HEK293 (cell line): ENCODE results near the gene ERF.
A peak's percentile ranks its signal among the peaks of the same experiment; 100 is the strongest.

ENCODE experiments used
- GLI4 ChIP-seq: fragments of 450-650 bp; formaldehyde crosslinking; IDR thresholded peaks from 2 replicates; pipeline ENCODE4 v1.5.1; 2016; ENCODE audit warnings: missing biosample characterization, missing genetic modification characterization
- GLIS1 ChIP-seq: fragments of 450-650 bp; formaldehyde crosslinking; IDR thresholded peaks from 2 replicates; pipeline ENCODE4 v1.5.1; 2016; ENCODE audit warnings: missing biosample characterization, missing genetic modification characterization
- GLIS2 ChIP-seq: fragments of 450-650 bp; formaldehyde crosslinking; IDR thresholded peaks from 2 replicates; pipeline ENCODE4 v1.5.1; 2016; ENCODE audit warnings: missing biosample characterization, missing genetic modification characterization
- HIC1 ChIP-seq: fragments of 450-650 bp; formaldehyde crosslinking; IDR thresholded peaks from 2 replicates; pipeline ENCODE4 v1.5.1; 2016; ENCODE audit warnings: missing biosample characterization, missing genetic modification characterization
- ZBTB20 ChIP-seq: fragments of 450-650 bp; formaldehyde crosslinking; IDR thresholded peaks from 2 replicates; pipeline ENCODE4 v1.5.1; 2016; ENCODE audit warnings: missing biosample characterization, missing genetic modification characterization
- ZBTB21 ChIP-seq: fragments of 450-650 bp; formaldehyde crosslinking; IDR thresholded peaks from 2 replicates; pipeline ENCODE4 v1.5.1; 2017; ENCODE audit warnings: missing biosample characterization, missing genetic modification characterization
- ZFP41 ChIP-seq: fragments of 450-650 bp; formaldehyde crosslinking; IDR thresholded peaks from 2 replicates; pipeline ENCODE4 v1.5.1; 2016; ENCODE audit warnings: missing biosample characterization, missing genetic modification characterization, borderline replicate concordance
- ZIC2 ChIP-seq: fragments of 450-650 bp; formaldehyde crosslinking; IDR thresholded peaks from 2 replicates; pipeline ENCODE4 v1.5.1; 2016; ENCODE audit warnings: missing biosample characterization, missing genetic modification characterization
- ZNF10 ChIP-seq: fragments of 450-650 bp; formaldehyde crosslinking; IDR thresholded peaks from 2 replicates; pipeline ENCODE4 v1.5.1; 2017; ENCODE audit warnings: missing biosample characterization, missing genetic modification characterization
- ZNF112 ChIP-seq: fragments of 450-650 bp; formaldehyde crosslinking; IDR thresholded peaks from 2 replicates; pipeline ENCODE4 v1.5.0; 2017; ENCODE audit warnings: missing biosample characterization, missing genetic modification characterization
- ZNF16 ChIP-seq: fragments of 450-650 bp; formaldehyde crosslinking; IDR thresholded peaks from 2 replicates; pipeline ENCODE4 v1.5.1; 2016; ENCODE audit warnings: low read depth, missing biosample characterization, missing genetic modification characterization
- ZNF2 ChIP-seq: fragments of 450-650 bp; formaldehyde crosslinking; IDR thresholded peaks from 2 replicates; pipeline ENCODE4 v1.5.1; 2016; ENCODE audit warnings: missing biosample characterization, missing genetic modification characterization
- ZNF211 ChIP-seq: fragments of 450-650 bp; formaldehyde crosslinking; IDR thresholded peaks from 2 replicates; pipeline ENCODE4 v1.5.1; 2016; ENCODE audit warnings: low read depth, missing biosample characterization, missing genetic modification characterization
- ZNF214 ChIP-seq: fragments of 450-650 bp; formaldehyde crosslinking; IDR thresholded peaks from 2 replicates; pipeline ENCODE4 v1.5.1; 2017; ENCODE audit warnings: missing biosample characterization, mild to moderate bottlenecking, missing genetic modification characterization, borderline replicate concordance
- ZNF26 ChIP-seq: fragments of 450-650 bp; formaldehyde crosslinking; IDR thresholded peaks from 2 replicates; pipeline ENCODE4 v1.5.1; 2016; ENCODE audit warnings: missing biosample characterization, missing genetic modification characterization
- ZNF266 ChIP-seq: fragments of 450-650 bp; formaldehyde crosslinking; IDR thresholded peaks from 2 replicates; pipeline ENCODE4 v1.5.1; 2016; ENCODE audit warnings: missing biosample characterization, missing genetic modification characterization, low read depth
- ZNF302 ChIP-seq: fragments of 450-650 bp; formaldehyde crosslinking; IDR thresholded peaks from 2 replicates; pipeline ENCODE4 v1.5.1; 2016; ENCODE audit warnings: missing biosample characterization, missing genetic modification characterization, low read depth
- ZNF335 ChIP-seq: fragments of 450-650 bp; formaldehyde crosslinking; conservative IDR thresholded peaks from 2 replicates; pipeline ENCODE4 v1.5.1; 2016; ENCODE audit warnings: missing biosample characterization, missing genetic modification characterization
- ZNF426 ChIP-seq: fragments of 450-650 bp; formaldehyde crosslinking; IDR thresholded peaks from 2 replicates; pipeline ENCODE4 v1.5.1; 2017; ENCODE audit warnings: missing biosample characterization, missing genetic modification characterization, mild to moderate bottlenecking, inconsistent platforms, moderate library complexity
- ZNF449 ChIP-seq: fragments of 450-650 bp; formaldehyde crosslinking; IDR thresholded peaks from 2 replicates; pipeline ENCODE4 v1.5.1; 2017; ENCODE audit warnings: missing biosample characterization, mild to moderate bottlenecking, missing genetic modification characterization, moderate library complexity
- ZNF473 ChIP-seq: fragments of 450-650 bp; formaldehyde crosslinking; IDR thresholded peaks from 2 replicates; pipeline ENCODE4 v1.5.1; 2017; ENCODE audit warnings: missing biosample characterization, missing genetic modification characterization
- ZNF488 ChIP-seq: fragments of 450-650 bp; formaldehyde crosslinking; IDR thresholded peaks from 2 replicates; pipeline ENCODE4 v1.5.1; 2016; ENCODE audit warnings: missing biosample characterization, missing genetic modification characterization
- ZNF596 ChIP-seq: fragments of 450-650 bp; IDR thresholded peaks from 2 replicates; pipeline ENCODE4 v1.5.0; 2018; ENCODE audit warnings: missing biosample characterization, mild to moderate bottlenecking, missing genetic modification characterization, moderate library complexity
- ZNF629 ChIP-seq: fragments of 450-650 bp; formaldehyde crosslinking; IDR thresholded peaks from 2 replicates; pipeline ENCODE4 v1.5.1; 2017; ENCODE audit warnings: missing biosample characterization, missing genetic modification characterization
- ZNF658 ChIP-seq: fragments of 450-650 bp; formaldehyde crosslinking; IDR thresholded peaks from 2 replicates; pipeline ENCODE4; 2016; ENCODE audit warnings: missing biosample characterization, missing genetic modification characterization
- ZNF776 ChIP-seq: fragments of 450-650 bp; formaldehyde crosslinking; IDR thresholded peaks from 2 replicates; pipeline ENCODE4 v1.5.0; 2017; ENCODE audit warnings: missing biosample characterization, missing genetic modification characterization, borderline replicate concordance
- ZNF777 ChIP-seq: fragments of 450-650 bp; formaldehyde crosslinking; IDR thresholded peaks from 2 replicates; pipeline ENCODE4 v1.5.1; 2017; ENCODE audit warnings: missing biosample characterization, missing genetic modification characterization, borderline replicate concordance
- ZNF791 ChIP-seq: fragments of 450-650 bp; formaldehyde crosslinking; IDR thresholded peaks from 2 replicates; pipeline ENCODE4 v1.5.1; 2016; ENCODE audit warnings: missing biosample characterization, missing genetic modification characterization
- ZNF792 ChIP-seq: fragments of 450-650 bp; formaldehyde crosslinking; IDR thresholded peaks from 2 replicates; pipeline ENCODE4 v1.5.1; 2016; ENCODE audit warnings: missing biosample characterization, missing genetic modification characterization
- ZSCAN30 ChIP-seq: fragments of 450-650 bp; IDR thresholded peaks from 2 replicates; pipeline ENCODE4 v1.5.1; 2018; ENCODE audit warnings: missing biosample characterization, mild to moderate bottlenecking, missing genetic modification characterization, moderate library complexity
- ZSCAN4 ChIP-seq: fragments of 450-650 bp; formaldehyde crosslinking; IDR thresholded peaks from 2 replicates; pipeline ENCODE4 v1.5.1; 2017; ENCODE audit warnings: missing biosample characterization, missing genetic modification characterization

ERF gene

GRCh38 chr19:42254089-42254849 lies 659 bp downstream of the ERF start (continued):
- no peak; the same call in 1 of the 2 replicates for TF ChIP-seq HIC1 (tag by site-specific recombination)
- no peak for TF ChIP-seq ZNF266 (tag by site-specific recombination)
- TF ChIP-seq GLIS1 (tag by site-specific recombination), result peak; percentile 56
- TF ChIP-seq ZBTB20 (tag by site-specific recombination), result peak; percentile 100
- TF ChIP-seq ZNF2 (tag by site-specific recombination), result no peak
- 0 out of 2 replicates have a peak, but pooled peaks have one; percentile 29 for TF ChIP-seq ZNF629 (tag by site-specific recombination)
- TF ChIP-seq ZSCAN30, result peak; percentile 55; the same call in 1 of the 2 replicates
- TF ChIP-seq ZNF112 (tag by site-specific recombination), result no peak
- TF ChIP-seq ZNF26 (tag by site-specific recombination), result no peak
- TF ChIP-seq ZNF777 (tag by site-specific recombination), result no peak; the same call in 1 of the 2 replicates
- no peak for TF ChIP-seq ZNF449 (tag by site-specific recombination)
- TF ChIP-seq ZNF10 (tag by site-specific recombination), result 0 out of 2 replicates have a peak, but pooled peaks have one; percentile 18
- no peak for TF ChIP-seq ZNF658 (tag by site-specific recombination)
- no peak; the same call in 1 of the 2 replicates for TF ChIP-seq ZIC2
- TF ChIP-seq ZFP41 (tag by site-specific recombination), result no peak
- TF ChIP-seq ZNF211 (tag by site-specific recombination), result no peak
- no peak for TF ChIP-seq ZNF473 (tag by site-specific recombination)
- no peak; the same call in 1 of the 2 replicates for TF ChIP-seq ZBTB21 (tag by site-specific recombination)
- no peak for TF ChIP-seq ZNF792 (tag by site-specific recombination)
- no peak for TF ChIP-seq ZNF302
- TF ChIP-seq ZNF488 (tag by site-specific recombination), result no peak
- TF ChIP-seq ZNF776 (tag by site-specific recombination), result no peak
- TF ChIP-seq ZNF791 (tag by site-specific recombination), result no peak
- TF ChIP-seq ZSCAN4 (tag by site-specific recombination), result 0 out of 2 replicates have a peak, but pooled peaks have one; percentile 4
- no peak for TF ChIP-seq GLI4 (tag by site-specific recombination)
- TF ChIP-seq GLIS2 (tag by site-specific recombination), result peak; percentile 93
- TF ChIP-seq ZNF335 (tag by site-specific recombination), result peak; percentile 97
- no peak for TF ChIP-seq ZNF214
- no peak; the same call in 1 of the 2 replicates for TF ChIP-seq ZNF596 (tag by site-specific recombination)
- no peak for TF ChIP-seq ZNF16 (tag by site-specific recombination)
- no peak for TF ChIP-seq ZNF426 (tag by site-specific recombination)
